ENCODE data around the gene KCNH6.

DNA sequence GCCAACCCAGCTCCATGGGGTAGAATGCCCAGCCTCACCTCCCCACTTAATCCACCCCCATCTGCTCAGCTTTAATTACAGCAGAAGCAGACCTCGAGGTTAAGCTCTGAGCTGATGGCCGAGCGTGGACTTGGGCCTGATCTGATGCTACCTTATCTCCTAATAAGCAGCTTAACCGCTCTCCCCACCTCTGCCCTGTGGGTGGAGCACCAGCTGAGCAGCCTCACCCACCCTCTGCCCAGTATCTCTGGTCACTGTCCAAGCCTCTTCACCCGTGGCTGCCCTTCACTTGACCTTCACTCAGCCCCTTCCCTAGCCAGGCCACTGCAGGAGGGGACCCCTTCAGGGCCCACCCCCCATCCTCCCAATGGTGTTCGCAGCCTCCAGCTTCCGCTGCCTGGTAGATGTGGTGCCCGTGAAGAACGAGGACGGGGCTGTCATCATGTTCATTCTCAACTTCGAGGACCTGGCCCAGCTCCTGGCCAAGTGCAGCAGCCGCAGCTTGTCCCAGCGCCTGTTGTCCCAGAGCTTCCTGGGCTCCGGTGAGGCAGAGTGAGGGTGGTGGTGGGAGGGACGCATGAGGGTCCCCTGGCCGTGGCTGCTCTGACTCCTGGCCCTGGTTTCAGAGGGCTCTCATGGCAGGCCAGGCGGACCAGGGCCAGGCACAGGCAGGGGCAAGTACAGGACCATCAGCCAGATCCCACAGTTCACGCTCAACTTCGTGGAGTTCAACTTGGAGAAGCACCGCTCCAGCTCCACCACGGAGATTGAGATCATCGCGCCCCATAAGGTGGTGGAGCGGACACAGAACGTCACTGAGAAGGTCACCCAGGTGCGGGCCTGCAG is 6.8 kb downstream of the KCNH6 start:
- no peak for TF ChIP-seq YY1 (tag by site-specific recombination; IDR thresholded peaks at IDR 0.05)
- TF ChIP-seq, protein P1, sequence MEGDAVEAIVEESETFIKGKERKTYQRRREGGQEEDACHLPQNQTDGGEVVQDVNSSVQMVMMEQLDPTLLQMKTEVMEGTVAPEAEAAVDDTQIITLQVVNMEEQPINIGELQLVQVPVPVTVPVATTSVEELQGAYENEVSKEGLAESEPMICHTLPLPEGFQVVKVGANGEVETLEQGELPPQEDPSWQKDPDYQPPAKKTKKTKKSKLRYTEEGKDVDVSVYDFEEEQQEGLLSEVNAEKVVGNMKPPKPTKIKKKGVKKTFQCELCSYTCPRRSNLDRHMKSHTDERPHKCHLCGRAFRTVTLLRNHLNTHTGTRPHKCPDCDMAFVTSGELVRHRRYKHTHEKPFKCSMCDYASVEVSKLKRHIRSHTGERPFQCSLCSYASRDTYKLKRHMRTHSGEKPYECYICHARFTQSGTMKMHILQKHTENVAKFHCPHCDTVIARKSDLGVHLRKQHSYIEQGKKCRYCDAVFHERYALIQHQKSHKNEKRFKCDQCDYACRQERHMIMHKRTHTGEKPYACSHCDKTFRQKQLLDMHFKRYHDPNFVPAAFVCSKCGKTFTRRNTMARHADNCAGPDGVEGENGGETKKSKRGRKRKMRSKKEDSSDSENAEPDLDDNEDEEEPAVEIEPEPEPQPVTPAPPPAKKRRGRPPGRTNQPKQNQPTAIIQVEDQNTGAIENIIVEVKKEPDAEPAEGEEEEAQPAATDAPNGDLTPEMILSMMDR (tag by site-specific recombination; IDR thresholded peaks at IDR 0.05), result 0 out of 2 replicates have a peak, but pooled peaks have one; percentile 7
- no peak for TF ChIP-seq ZNF792 (tag by site-specific recombination; IDR thresholded peaks at IDR 0.05)
- no peak for TF ChIP-seq RBAK (tag by site-specific recombination; IDR thresholded peaks at IDR 0.05)
- TF ChIP-seq, protein P2, sequence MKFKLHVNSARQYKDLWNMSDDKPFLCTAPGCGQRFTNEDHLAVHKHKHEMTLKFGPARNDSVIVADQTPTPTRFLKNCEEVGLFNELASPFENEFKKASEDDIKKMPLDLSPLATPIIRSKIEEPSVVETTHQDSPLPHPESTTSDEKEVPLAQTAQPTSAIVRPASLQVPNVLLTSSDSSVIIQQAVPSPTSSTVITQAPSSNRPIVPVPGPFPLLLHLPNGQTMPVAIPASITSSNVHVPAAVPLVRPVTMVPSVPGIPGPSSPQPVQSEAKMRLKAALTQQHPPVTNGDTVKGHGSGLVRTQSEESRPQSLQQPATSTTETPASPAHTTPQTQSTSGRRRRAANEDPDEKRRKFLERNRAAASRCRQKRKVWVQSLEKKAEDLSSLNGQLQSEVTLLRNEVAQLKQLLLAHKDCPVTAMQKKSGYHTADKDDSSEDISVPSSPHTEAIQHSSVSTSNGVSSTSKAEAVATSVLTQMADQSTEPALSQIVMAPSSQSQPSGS (tag by site-specific recombination; IDR thresholded peaks at IDR 0.05; ENCODE audit: low read depth), result no peak
